IMR-90 (cell line): Measurements from ENCODE around the gene PTCHD4.

Experiments used
- CTCF ChIP-seq: conservative IDR thresholded peaks from 2 replicates; pipeline ENCODE4 v1.5.1; 2012; ENCODE audit warnings: mild to moderate bottlenecking, low read depth, low read length, improper control_type of control experiment
- FOS ChIP-seq: fragments of 150-350 bp; IDR thresholded peaks from 2 replicates; pipeline ENCODE4 v1.6.1; 2016; ENCODE audit warnings: low read depth, low read length
- MAFK ChIP-seq: IDR thresholded peaks from 2 replicates; pipeline ENCODE4 v1.6.1; 2012; ENCODE audit warnings: low read depth, low read length, improper control_type of control experiment
- POLR2A ChIP-seq: IDR thresholded peaks from 2 replicates; pipeline ENCODE4 v1.6.1; 2012; ENCODE audit warnings: mild to moderate bottlenecking, low read depth, low read length
- USF2 ChIP-seq: fragments of 150-350 bp; IDR thresholded peaks from 2 replicates; pipeline ENCODE4 v1.6.1; 2017; ENCODE audit warnings: mild to moderate bottlenecking, antibody characterized with exemption, low read length, low read depth

GRCh38 chr6:48085131-48085741 lies 25.8 kb downstream of the PTCHD4 start:
- TF ChIP-seq MAFK (peak; percentile 11; the same call in 1 of the 2 replicates), POLR2A (no peak), CTCF (no peak), USF2 (no peak), FOS (no peak)
